NCI-H226 (cell line): ENCODE measurements around the gene ZNF503.

Experiments used
- DNase-seq: peaks from one replicate; pipeline ENCODE4 v3.0.0-alpha.2; 2015

The ZNF503 gene

DNA sequence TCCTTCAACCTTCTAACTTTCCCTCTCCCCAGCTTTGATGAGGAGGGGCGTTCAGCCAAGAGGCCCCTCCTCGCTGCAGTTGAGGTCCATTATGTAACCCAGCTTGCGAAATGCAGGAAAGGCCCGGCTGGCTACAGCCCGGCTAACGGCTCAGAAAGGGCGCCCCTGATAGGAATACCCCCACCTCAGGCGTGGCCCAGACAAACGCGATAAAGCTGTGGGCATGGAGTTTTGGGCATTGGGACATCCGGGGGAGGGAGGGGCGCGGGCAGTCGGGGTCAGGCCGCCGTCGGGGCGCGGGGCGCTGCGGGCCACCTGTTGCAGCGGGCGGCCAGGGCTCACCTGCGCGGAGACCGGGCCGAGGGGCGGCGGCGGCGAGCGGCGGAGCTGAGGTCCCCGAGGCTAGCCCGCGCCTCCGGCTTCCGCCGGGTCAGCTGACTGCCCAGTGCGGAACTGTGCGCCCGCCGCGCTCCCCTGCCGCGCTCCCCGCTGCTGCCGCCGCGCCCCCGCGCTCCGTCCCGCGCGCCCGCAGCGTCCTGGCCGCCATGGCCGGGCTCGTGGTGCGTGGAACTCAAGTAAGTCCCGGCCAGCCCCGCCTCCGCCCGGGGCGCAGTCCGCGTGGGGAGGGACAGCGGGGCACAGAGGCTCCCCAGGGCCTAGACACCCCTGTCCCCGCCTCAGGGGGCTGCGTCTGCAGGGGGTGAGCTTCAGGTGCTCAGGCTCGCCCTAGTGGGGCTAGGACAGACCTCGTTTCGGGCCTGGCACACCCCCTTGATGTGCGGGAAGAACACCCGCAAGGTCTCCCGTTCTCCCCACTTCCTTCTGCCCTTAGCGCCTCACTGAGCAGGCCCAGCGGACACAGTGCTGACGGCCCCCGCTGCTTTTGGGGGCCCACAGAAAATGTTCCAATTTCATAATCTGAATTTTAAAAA is 29.9 kb upstream of the ZNF503 start, which contains the start of gene LRMDA:
Gene LRMDA, plus strand, starts transcription at position 445 of the 932 bp plus-strand sequence.
- peak; percentile 82 for DNase-seq

DNA sequence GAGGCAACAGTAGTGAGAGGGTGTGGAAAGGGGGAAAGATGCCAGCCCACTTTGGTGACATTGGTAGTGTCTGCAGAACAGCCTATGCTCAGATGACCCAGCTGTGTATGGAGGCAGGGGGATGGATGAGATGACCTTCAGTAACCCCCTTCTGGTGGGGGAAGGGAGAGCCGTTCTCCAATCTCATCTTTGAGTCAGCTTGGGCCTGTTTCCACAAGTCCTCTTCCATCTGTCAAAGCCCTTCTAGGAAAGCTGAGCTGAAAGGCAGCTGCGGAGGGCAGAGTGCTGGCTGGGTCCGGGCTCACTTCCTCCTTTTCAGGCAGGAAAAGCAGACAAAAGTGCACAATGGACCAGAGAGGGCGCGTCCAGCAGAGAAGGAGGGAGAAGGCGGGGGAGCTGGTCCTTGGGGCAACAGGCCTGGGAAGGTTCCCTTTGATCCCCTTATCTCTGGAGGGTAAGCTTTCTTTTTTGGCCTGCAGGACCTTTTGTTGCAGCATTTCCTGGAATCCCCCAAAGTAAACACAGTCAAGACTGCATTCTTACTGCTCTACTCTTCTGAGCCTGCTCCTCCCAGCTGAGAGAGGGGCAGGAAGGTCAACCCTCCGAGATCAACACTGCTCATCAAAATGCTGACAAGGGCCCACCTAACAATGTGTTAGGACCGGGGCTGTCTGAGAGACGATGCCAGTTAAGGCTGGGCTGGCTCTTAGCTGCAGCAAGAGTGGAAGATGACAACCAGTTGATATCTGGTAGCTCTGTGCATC is 28.6 kb upstream of the ZNF503 start:
- DNase-seq: peak; percentile 92

DNA sequence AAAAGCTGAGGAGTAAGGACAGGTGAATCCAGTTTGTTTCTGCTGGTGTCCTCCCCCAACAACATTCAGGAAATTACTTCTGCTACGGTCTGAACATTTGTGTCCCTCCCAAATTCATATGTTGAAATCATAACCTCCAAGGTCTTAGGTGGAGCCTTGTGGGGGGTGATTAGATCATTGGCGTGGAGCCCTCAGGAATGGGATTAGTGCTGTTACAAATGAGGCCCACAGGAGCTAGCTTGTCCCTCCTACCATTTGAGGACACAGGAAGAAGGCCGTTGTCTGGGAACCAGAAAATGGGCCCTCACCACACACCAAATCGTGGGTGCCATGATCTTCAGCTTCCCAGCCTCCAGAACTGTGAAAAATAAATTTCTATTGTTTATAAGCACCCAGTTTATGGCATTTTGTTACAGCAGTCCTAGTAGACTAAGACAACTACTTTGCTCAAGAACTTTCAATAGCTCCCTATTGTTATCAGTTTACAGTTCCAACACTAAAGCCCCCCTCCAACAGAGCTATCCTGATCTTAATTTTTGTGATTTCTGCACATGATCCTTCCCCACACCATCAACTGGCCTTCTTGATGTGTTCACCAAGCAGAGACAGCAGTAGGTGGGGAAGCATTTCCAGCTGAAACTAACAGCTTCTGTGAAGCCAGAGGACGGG is 27.7 kb upstream of the ZNF503 start:
- DNase-seq: no peak

DNA sequence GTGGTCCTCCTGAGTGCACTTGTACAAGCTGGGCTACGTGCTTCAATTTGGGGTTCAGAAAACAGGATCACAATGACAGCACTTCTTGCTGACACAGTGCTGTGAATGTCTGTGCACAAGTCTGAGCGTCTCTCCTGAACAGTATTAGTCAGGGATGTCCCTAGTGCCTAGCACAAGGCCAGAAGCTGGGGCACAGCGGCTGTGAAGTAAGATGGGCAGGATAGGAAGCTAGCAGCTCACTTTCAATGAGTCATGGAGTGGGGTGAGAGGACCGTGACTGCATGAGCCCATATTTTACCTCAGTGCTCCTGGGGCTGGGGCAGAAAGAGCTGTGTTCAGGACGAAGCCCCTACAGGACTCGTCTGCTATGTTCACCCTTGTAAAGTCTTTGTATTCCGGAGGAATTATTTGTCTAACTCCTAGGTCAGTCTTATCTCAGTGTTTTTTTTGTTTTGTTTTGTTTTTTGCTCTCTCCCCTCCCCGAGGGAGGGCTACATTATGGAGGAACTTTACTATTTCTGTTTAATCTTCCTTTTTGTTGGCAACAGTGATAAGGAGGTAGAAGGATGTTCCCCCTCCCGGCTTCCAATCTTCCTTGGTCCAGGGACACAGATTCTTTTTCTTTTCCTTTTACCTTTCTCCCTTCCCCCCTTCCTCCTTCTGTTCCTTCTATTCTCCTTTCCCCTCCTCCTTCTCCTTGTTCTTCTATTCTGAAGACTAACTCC is 27.0 kb upstream of the ZNF503 start:
- peak; percentile 38 for DNase-seq

DNA sequence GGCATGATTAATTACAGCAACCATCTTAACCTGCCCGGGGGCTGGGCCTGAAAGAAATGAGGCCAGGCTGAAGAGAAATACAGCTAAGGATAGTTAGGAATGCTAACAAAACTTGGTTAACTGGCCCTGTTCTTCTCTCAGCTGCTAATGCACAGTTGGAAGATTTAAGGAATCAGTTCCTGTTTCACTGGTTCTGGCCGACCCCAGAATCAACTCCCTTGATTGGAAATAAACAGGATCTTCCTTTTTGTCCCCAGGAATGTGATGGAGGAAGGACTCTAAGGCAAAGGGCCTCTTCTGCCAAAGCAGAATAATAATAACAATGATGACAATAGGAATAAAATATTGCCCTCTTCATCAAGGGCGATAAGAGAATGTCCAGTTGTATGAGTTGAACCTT is 26.4 kb upstream of the ZNF503 start:
- no peak for DNase-seq

DNA sequence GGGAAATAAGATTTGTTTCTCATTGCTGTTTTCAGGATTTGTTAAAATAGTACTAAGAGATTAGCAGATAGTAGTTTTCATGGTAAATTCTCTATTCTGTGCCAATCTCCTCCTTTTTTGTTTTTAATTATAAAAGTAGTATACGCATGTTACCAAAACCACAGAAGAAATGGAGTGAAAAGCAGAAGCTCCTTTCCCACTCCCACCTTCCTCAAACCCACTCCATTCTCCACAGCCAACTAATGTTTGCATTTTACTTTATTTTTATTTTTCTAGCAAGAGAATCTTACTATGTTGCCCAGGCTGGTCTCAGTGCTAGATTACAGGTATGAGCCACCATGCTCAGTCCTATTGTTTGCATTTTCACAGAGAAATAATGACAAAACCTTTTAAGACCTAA is 25.3 kb upstream of the ZNF503 start:
- no peak for DNase-seq

DNA sequence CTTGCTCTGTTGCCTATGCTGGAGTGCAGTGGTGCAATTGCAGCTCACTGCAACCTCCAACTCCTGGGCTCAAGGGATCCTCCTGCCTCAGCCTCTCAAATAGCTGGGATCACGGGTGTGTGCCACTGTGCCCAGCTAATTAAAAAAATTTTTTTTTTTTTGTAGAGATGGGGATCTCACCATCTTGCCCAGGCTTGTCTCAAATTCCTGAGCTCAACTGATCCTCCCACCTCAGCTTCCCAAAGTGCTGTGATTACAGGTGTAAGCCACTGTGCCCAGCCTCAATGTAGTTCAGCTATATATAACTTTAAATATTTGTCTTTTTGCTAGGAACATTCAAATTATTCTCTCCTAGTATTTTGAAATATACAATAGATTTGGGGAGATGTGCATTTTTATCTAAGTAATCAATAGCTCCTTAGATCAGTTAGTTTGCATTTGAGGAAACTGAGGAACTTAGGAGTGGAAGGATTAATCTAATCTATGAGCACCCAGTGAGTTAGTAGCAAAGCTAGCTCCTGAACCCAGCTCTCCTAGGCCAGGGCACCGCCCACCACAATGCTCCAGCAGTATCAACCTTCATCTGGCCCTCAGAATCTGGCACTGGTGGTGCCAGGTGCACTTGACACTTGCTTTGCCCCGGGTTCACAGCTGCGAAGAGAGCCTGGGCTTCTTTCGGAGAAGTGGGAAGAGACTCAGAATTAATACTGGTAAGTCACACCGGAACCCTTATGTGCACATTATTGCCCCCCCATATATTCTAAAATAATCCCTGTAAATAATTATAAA is 23.9 kb upstream of the ZNF503 start:
- no peak for DNase-seq

DNA sequence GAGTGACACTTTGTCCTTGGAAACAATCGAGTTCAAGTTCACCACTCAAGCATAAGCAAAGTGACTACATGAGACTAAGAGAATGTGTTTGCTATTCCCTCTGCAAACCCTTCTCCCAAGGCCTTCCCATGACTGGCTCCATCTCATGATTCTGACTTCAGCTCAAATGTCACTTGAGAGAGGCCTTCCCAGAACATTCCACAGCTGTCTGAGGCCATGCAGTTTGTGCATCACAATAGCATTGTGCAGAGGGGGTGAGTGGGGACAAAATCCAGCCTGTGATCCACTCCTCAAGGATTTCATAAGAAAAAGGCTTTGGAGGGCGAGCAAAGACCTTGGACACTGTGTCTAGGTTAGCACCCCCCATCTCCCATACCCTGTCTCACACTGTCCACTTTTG is 23.0 kb upstream of the ZNF503 start:
- DNase-seq: no peak

DNA sequence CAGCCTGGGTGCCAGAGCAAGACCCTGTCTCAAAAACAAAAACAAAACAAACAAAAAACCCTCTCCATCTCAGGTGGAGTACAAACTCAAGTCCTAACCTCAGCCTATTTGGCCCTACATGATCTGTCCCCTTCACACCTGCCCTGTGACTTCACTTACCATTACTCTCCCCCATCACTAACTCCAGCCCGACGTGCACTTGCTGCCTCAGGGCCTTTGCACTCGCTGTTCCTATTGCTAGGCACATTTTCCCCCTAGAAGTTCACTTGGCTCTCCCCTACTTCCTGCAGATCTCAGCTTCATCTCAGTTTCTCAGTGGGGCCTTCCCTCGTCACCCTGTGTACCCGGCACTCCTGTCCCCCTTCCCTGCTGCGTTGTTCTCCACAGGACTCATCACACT is 21.3 kb upstream of the ZNF503 start:
- DNase-seq: no peak

DNA sequence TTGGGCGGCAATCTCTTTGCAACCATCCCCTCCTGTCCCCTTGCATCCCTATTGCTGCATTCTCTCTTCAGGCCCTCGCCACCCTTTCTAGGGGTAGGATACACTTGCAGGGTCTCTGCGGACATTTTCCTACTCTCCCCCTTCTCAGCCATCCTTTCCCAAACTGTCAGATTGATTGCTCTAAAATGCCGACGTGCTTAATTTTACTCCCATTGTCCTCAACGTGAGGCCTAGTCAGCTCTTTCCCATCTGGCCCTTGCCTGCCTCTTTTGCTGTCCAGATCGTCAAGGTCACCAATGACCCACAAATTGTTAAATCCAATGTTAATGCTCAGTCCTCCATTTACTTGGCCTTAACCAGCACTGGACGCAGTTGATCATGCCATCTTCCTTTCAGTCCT is 17.1 kb upstream of the ZNF503 start:
- DNase-seq: no peak

DNA sequence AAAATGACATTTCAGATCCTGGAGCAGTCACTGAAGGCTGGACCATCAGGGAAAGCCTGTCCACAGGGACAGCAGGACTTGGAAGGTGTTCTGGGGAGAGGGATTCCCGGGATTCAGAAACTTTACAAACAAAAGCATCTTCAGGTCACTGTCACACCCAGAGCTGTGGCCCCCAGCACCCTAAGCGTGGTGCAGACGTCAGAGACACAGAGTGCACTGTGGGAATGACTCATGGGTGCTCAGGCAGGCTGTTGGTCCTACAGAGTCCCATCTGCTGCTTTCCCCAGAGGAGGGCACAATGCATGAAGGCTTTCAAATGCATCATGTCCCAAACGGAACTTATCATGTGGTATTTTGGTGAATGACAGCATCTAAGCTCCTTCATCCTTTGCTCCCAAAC is 16.7 kb upstream of the ZNF503 start:
- no peak for DNase-seq

DNA sequence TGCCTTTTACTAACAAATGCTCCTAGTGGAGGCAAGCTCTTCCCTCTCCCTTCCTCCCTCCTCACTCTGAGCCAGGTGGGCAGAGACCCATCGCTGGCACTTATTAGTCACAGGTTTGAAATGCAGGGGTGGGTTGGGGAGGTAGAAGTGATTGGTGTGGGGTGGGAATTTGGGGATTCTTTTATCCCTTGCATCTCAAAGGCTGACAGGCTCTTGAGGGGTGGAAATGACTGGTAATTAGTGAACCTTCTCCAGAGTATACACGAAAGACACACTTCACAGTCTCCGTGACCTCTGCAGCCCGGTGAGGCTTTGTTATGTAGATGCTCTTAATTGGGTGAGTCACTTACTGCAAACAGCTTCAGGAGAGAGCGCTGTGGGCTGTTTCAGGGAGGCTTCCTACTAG is 16.0 kb upstream of the ZNF503 start:
- DNase-seq: no peak

DNA sequence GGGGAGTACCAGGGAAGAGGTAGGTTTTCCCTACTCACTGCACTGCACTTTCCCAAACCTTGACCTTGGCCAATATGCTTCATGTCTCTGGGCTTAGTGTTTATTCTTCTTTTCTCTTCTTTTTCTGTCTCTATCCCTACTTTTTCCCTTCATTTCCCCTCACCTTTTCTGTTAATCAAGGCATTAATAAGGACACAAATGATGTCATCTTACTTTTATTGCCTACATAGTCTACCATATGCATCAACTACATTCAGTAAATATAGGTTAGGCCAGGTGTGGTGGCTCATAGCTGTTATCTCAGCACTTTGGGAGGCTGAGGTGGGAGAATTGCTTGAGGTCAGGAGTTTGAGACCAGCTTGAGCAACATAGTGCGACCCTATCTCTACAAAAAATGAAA is 13.0 kb upstream of the ZNF503 start:
- DNase-seq: no peak

DNA sequence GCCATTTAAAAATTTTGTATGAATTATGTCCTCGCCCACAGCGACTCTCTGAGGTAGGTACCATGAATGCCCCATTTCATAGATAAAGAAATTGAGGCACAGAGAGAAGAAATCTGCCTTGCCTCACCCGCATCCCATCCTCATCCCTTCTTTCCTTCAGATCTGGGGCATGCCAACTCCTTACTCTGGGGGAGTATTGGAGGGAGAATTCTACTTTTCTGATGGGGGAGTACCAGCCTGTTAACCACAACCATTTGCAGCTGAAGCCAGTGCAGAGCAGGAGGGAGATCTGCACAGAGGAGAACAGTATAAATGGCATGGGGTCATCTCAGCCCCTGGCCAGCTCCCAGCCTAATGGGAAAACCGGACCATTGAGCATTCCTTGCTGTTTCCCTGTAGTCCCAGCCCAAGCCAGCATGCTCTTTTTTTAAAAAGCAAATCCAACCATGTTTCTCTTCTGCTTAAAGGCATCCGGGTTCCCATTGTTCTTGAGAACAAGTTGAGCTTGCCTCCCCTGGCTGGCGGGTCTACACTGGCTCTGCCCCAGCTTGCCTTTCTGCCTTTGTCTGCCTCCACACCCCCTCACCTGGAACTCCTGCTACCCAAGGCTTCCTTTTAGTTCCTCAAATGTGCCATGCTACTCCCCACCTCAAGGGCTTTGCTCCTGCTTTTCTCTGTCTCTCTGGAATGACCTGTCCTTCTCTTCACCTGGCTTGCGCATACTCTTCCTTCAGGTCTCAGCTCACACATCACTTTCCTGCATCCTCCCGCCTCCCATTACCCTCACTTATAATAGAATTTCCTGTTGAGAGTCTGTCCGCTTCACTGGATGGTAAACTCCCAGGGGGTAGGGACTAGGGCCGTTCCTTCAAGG is 8.8 kb upstream of the ZNF503 start:
- peak; percentile 29 for DNase-seq

DNA sequence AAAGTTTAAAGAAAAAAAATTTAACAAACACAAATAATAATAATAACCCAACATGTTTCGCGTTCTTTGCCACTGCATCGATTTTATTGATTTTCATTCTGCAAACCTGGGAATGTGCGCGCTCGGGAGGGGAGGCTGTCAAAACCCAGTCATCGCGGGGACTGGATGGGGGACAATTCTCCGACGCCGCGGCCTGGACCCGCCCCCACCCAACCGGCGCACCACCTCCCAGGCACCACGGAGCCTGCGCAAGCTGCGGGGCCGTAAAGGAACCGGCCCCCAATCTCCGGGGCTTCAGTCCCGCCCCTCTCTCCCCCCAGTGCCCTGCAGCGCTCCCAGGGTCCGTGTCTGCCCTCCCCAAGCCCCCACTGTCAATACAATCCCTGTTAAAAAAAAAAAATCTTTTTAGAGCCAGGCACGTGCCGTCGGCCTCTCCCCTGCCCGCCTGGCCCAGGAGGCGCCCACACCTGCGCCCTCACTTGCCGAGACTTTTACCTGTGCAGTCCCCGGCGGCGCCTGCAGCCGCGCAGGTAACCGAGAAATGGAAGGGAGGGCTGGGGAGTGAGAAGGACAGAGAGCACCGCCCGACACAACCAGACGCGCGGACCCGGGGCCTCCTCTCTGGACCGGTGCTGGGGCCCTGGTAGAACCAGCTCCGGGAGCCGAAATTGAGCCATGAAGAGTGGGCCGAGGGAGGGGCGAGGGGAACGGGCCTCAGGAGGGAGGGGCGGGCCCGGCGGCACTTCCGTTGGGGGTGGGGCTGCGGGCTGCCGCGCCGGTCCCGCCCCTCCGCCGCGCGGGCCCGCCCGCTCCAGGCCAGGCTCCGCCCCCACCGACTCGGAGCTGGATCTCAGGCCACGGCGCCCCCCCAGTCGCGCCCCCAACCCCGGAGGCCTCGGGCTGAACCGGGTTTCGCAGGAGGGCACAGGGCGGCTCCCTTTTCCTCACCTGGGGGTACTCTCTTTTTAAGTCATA is 7.6 kb upstream of the ZNF503 start:
- peak; percentile 42 for DNase-seq

DNA sequence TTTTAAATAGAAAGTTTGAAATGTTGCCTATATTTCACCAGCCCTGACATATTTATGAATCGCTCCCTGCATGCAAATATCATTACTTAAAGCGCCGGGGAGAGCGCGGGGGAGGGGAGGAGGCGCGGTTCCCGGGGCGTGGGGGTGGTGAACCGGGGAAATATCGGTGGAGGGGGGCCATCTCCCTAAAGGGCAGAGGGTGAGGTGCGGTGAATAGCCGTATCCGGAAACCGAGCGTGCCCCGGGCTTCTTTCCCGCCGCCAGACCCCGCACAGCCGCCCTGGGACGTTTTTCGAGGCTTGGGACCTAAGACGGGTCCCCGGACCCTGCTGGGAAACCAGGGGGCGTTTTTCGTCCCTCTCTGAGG is 6.9 kb upstream of the ZNF503 start:
- no peak for DNase-seq

DNA sequence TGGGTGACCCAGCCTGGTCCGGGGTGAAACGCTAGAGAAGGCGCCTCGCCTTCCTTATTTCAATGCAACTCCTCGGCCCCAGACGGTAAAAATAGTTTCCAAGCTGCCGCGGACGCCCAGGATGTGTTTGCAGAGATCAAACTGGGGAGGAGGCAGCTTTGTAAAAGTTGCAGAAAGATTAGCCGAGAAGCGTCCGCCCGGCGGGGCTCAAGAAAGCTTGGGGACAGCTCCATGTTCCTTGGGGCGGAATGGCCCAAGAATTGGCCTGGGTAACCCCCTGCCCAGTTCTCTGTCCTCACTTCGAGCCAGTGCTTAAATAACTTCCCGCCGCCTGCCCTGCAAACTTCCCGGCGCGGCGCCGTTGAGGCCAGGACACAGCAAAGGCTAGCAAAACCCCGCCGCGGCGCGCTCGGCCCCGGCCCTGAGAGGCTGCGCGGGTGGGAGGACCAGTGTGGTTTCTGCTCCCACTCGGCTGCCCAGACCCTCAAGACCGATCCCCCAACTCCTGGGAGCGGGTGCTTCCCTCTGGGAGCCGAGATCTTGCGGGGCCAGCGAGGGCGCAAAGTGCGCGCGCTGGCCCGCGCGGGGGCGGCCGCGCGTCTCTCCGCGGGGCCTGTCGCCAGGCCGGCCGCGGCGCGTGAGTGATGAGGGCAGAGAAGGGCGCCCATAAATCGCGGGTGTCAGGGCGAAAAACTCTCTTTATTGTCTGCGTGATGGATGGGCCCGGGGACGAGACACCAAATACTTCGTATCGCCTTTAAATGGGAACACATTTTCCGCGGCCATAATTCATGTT is 6.3 kb upstream of the ZNF503 start:
- no peak for DNase-seq

DNA sequence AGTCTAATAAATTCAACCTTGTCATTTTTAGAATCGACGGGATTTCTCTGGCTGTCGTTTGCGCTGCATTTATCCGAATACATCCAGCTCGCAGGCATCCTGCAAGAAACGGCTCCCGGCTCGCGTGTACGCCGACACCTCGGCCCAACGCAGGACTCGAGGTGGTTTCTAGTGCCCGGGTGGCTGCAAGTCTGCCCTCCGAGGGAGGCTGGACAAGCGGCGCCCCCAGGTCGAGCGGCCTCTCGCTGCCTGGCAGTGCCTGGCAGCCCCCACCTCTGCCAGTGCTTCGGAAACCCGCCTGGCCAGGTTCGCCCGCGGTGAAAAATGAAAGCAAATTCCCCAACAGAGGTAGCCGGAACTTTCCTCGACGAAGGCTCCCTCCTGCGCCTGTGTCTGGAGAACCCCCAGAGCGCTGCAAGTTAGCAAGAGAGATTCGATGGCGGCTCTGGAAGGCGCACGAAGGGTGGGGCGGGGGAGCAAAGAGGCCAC is 5.7 kb upstream of the ZNF503 start:
- no peak for DNase-seq
